NCI-H748 (cell line): ENCODE data around the gene TUBE1.
"Not testable (repeated sequence)": the region's sequence is repeated elsewhere in the genome, so short reads cannot be mapped to it uniquely, and the experiment has no call there.

Source experiments
- DNase-seq: peaks from one replicate; lab custom pipeline; 2025; ENCODE audit not compliant: unreplicated experiment; lab: John Stamatoyannopoulos, UW

TUBE1 gene

DNA sequence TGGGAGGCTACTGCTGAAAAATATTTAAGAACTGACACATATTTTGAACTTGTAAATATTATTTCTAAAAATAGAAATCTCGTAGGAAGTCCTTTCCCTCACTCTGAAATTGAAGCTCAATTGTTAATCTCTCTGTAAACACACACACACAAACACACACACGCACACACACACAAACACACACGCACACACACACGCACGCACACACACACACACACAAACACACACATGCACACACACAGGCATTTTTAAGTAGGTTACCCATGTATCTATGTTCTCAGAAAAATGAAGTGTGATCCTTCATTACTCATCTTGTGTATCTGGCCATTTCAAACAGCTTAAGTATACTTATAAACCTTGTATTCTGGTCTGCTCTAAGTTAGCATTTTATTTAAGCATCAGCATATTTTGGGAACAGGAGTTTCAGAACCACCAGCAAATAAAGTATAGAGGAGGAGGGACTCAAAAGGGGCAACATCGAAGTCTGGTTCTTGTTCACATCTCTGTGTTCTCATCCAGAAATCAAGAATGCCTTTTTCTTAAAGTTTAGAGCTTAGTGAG lies 21.8 kb downstream of the TUBE1 start:
- DNase-seq = no peak

DNA sequence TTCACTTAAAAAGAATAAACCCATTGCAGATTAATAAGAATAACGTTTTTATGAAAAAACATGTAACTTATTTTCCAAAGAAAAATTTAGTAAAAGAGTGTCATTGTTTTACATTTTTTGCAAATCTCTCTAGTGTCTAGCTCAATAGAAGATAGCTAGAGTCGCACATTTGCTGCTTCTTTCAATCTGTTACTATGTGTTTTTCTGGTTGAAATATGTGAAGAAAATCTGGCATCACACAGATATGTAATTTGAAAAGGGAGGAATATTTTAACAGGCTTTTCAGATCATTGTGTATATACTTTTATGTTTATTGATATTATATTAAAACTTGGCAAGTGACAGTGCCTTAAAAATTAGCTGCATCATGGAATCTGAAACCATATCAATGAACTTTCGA lies 24.3 kb downstream of the TUBE1 start:
- DNase-seq = no peak

DNA sequence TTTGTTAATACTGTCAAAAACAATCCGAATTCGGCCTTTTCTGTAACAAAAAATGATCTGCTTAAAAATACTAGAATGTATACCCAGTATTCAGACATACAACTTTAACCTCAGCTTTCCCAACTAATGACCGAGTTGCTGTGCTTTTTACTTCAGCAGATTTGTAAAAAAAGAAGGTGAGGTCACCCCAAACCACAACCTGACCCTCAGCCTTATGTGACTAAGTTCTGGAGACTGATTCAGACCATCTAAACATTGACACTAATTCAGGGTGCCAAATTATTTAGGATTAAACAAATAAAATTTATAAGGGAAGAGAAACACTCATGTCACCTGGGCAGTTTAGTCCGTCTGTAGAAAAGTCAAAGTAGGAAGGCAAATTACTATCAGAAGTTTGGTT lies 25.7 kb downstream of the TUBE1 start:
- no peak for DNase-seq

DNA sequence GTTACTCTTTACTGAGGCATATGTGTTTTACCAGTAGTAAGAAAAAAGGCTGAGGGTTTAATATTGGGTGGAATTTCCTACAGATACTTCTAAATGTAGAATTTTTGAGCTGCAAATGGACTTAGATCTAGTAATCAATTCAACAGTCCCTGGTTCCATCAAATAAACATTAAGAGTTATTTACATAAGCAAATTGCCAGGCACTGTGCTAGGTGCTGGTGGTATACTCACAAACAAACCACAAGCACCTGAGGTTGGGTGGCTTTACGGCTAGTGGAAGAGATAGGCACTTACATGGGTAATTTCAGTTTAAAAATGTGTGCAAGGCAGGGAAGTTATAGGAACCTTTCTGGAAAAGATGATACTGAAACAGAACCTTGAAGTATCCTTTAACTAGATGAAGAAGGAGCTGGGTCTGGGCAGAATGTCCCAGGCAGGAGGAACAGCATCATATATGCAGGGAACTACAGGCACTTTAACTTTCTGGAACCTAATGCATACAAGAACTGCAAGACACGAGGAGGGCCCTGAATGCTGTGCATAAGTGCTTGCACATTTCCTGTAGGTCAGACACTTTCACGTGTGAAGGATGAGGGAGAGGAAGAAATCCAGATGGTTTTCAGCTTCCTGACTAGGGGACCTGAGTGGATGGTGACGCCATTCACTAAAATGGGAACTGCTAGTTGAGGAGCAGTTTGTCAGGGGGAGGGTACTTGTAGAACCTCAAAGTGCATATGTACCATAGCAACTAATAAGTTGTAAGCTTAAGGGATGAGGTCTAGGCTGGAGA lies 28.8 kb downstream of the TUBE1 start:
- DNase-seq = no peak

DNA sequence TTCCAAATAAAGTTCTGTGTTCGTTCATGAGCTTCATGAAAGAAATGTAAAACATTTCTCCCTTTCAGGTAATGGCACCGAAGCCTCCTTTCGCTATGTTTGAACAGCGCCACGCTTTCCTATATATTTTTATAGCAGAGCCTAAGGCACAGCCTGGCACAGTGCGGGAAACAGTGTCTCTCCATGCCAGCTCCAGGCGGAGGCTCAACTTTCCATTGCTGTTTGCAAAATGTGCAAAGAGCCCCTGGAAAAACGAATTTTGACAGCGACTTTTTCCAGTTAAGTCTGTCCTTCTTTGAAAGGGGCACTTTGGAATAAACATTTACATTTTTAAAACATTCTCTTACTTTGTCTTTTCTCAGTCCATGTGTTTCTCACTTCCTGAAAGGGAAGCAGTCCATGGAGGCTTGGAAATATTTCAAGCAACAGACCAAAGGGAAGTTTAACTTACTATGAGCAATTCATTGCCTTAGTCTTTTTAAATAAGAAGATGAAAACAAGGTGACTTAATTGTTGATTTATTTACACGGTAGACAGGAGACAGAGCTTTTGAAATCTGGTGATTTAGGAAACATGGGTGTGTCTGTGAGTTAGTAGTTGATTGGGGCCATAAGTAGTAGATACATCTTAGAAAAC lies 32.6 kb downstream of the TUBE1 start:
- no peak for DNase-seq

DNA sequence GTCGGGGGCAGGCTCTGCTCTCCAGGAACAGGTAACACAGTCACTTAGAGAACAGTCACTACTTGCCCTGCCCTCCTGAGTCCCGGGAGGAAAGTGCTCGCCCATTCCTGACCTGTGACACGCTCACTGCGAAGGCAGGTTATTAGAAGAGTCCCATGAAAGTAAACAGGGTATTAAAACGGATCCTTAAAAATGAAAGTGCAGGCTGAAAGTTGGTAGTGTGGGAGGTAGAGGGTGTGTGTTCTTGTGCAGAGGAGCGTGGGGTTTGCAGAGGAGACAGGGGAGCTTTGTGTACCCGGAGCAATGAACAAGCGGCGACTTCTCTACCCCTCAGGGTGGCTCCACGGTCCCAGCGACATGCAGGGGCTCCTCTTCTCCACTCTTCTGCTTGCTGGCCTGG lies 33.3 kb downstream of the TUBE1 start, which contains the start of gene CCN6:
CCN6 (plus strand) TSS at position 104 of the 400 bp plus-strand sequence; CDS start at position 358, 254 bp downstream.
- DNase-seq = no peak

DNA sequence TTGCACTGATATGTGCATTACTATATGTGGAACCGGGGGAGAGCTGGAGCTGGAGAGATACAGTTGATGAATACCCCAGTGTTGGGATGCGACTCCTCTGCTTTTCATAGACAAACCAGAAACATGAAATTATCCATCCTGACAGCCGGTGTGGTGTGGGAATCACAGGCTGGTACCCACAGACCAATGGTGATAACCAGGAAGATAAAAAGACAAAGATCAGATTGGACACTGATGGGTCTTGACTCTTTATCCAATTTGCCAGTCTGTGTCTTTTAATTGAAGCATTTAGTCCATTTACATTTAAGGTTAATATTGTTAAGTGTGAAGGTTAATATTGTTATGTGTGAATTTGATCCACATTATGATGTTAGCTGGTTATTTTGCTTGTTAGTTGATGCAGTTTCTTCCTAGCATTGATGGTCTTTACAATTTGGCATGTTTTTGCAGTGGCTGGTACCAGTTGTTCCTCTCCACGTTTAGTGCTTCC lies 36.0 kb downstream of the TUBE1 start:
- DNase-seq = not testable (repeated sequence)

DNA sequence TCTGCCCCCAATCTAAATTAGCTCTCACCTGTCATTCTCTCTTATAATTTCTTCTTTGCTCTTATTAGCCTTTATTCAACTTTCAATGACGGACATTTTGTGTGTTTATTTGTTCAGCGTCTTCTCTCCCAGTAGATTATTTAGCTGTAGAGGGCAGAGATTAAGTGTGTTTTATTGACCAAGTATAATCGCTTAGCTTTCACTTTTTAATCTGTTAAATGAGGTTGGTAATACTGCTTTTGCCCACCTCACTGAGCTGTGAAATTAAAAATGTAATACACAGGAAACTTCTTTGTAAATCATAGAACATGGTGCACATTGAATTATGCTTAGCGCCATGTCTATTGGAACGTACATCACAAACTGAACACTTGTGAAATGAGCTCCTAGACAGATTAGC lies 36.9 kb downstream of the TUBE1 start:
- DNase-seq = no peak

DNA sequence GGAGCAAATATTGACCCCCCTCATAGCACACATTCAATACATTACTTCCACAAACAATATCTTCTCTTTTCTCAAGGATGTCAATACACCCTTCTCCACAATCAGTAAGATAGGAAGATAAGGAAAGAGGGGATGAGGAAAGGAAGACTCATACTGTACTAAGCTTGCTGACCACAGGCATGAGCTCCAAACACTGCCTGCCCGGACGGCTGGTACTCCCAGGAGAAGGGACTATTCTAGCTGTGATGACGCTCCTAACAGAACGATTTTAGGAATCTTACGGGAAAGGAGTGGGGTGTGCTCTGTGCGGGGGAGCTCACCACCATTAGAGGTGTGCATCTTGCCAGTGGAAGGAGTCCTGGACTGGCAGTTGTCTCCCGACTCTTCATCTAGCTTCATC lies 37.3 kb downstream of the TUBE1 start:
- no peak for DNase-seq

DNA sequence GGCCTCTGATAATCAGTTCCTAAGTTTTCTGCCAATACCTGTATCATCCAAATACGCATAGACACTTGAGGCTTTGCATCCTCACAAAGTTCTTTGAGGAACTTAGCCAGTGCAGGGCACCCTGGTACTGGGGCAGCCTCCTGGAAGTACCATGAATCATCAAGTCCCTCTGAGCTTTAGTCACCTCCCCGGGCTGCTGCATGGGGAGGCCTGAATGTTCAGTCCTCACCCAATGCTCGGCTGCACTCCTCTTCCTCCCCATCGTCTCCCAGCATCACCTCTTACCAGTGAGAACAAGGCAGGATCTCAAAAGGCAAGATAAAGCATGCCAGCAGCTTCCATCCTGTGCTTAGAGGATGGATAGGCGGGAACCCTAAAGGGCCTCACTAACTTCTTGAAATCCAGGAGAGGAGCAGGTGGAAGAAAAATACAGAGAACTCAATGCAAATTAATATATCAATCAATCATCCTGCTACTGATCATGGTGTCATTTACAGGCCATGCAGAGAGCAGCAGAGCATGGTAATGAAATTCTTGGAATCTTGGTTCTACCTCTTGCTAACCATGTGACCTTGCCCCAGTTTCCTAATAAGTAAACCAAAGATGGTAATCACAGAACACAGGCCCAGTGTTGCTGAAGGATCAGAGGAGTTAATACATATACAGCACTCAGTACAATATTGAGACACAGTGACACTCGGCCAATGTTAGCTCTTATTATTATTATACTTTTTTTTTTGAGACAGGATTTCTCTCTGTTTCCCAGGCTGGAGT lies 38.1 kb downstream of the TUBE1 start:
- DNase-seq = no peak

DNA sequence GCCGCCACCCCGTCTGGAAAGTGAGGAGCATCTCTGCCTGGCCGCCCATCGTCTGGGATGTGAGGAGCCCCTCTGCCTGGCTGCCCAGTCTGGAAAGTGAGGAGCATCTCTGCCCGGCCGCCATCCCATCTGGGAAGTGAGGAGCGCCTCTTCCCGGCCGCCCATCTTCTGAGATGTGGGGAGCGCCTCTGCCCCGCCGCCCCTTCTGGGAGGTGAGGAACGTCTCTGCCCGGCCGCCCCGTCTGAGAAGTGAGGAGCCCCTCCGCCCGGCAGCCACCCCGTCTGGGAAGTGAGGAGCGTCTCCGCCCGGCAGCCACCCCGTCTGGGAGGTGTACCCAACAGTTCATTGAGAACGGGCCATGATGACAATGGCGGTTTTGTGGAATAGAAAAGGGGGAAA lies 39.8 kb downstream of the TUBE1 start:
- DNase-seq = not testable (repeated sequence)

DNA sequence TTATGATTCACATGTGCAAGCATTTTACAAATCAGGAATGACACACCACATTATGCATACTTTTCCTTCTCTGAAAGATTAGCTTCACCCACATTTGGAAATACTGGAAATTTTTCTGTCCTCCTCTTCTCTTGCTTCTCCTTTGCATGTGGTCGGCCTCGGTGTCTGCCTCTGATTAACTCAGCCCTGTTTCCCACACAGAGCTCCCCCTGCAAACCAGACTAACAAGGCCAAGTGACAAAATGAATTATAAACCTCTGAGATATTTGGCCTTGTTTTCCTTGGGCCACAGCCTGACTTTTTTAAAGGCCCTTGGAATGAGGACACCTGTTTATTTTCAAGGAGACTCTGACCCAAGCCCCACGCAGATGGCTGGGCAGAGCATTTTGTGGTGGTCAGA lies 42.4 kb downstream of the TUBE1 start:
- DNase-seq = no peak

DNA sequence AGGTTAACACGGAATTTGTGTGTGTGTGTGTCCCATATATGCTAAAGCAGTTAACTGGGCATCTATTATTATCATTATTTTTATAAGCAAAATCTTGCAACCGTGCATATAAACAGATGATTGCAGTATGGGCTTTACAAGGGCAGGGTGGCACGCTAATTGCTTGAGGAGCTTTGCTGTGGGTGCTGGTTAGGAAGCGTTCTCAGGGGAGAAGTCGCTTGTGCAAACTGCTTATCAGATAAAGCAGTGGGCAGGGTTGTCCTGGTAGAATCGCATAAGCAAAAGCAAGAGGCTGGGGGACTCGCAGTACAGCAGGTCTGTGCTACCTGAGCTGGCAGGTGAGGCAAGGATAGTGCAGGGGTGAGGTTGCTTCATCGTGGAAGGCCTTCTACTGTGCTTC lies 43.1 kb downstream of the TUBE1 start:
- no peak for DNase-seq

DNA sequence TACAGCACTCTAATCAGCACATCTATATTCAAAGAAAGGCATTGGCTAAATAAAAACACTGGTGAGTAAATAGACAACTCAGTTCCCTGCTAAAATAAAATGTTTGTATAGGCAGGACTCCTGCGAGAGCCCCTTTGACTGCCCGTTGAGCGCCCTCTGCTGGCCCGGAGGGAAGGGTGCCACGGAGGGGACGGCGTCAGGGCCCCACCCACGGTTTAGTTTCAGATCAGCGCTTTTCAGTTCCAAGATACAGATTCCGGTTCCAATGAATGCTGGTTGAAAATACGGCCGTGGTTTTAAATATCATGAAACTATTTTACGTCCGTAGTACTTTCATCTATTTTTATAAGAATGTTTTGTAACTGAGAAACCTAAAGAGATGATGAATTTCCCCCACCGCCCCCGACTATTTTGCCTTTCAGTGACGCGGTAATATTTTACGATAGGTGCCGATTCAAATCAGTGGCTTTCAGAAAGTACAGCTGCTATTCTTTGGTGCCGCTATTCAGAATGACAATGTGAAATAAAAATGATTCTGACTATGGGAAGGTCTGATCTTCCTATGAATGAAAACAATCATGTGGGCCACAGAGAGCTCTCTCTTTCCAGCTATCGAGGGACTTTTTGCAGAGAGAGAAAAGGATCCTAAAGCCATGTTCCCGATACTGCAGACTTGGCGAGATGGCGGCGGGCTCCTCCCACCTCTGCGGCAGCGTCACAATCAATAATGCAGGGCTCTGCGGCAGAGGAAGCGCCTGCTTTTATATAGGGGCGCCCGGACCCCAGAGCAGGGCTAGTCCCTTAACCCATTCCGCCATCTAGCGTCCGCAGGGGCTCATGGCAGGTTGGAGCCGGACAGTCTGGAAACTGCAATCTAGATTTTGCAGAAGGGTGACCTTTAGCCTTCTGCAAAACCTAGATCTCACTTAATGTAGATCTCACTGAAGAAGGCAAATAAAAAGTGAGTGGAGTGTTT lies 44.0 kb downstream of the TUBE1 start:
- peak; percentile 96 for DNase-seq

DNA sequence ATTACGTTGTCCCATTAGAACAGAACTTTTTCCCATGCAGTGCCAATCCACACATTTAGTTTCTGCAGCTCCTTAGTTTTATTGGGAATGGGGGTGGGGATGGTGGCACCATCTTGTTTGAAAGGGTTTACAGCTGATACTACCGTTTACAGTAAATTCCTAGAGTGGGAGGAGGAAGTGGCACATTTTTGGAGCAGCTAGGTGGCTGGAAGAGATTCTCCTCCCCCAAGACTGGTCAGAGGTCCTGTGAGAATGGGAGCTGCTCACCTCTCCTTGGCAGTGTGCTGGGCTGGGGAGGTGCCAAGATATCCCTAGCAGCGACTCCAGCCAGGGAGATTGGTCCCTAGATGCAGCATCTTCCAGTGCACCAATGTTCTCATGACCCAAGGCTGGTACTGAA lies 45.7 kb downstream of the TUBE1 start:
- DNase-seq = no peak

DNA sequence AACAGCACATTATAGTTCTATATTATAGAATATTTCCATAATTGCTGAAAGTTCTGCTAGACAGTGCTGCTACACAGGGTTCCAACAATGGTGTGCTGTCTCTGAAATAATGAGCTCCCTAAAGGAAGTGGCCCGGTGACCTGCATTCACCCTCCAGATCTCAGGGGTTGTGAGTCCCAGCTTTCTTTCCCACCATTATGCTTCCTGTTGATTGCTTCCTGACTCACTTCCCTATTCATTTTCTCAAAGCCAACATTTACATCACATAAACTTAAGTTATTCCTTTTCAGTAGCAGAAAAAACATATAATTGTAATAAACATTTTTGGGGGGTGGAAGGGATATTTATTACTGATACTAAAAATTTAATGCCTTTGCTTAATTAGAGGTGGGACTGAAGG lies 46.3 kb downstream of the TUBE1 start:
- DNase-seq = no peak

DNA sequence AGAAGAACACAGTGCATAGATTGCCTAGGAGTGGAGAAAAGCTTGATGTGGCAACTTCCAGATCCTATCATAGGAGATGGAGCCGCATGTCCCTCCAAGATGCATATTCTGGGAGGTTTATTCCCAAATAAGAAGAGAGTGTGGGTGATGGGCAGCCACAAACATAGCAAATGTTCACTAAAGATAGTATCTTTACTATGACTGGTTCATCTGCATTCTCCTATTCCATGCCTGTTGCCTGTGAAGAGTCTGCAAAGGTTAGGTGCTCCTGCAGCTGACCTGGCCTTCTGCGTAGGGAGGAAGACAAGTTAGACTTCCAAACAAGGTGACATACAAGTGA lies 47.9 kb downstream of the TUBE1 start:
- no peak for DNase-seq

DNA sequence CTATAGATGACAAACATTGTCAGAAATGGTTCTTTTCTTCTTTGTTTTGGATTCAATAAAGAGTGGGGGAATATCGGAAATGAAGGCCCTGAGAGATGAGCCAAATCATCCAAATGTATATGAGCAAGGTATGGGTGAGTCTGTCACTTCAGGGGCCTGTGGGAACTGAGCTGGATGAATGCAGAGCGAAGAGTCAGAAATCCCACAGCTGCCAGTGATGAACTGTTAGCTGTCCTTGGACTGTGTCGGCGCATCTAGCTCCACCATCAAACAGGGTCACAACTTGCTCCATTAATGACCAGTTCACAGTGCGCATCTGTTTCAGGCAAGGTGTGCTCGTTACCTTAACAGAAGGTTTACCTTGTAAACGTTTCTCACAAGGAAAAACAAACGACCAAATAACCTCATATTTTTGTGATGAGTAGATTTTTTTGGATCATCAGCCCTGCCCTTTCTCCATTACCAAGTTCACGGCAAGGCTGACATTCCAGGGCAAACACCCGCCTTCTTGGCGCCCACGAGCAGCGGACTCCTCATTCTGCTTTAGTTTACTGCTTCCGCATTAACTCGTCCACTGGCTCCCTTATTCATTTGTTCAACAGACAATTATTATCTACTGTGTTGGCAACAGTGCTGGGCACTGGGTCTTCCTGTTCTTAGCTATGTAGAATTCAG lies 48.4 kb downstream of the TUBE1 start:
- no peak for DNase-seq

DNA sequence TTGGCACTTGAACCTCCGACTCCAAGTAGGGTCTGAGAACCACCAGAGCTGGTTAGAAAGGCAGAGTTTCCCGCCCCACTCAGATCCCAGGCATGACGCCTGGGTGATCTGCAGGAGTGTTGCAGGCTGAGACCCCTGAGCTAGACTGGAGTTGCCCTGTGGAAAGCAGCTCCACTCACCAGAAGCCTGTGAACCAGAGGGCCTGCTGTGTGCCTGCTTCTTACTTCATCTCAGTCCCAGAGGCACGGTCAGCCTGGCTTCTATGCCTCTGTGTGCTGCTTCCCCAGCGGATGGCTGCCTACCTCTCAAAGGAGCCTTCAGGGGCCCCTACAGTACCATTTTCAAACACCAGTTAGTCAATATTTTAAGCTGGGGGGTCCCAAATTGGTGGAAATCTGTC lies 49.0 kb downstream of the TUBE1 start:
- DNase-seq = no peak

DNA sequence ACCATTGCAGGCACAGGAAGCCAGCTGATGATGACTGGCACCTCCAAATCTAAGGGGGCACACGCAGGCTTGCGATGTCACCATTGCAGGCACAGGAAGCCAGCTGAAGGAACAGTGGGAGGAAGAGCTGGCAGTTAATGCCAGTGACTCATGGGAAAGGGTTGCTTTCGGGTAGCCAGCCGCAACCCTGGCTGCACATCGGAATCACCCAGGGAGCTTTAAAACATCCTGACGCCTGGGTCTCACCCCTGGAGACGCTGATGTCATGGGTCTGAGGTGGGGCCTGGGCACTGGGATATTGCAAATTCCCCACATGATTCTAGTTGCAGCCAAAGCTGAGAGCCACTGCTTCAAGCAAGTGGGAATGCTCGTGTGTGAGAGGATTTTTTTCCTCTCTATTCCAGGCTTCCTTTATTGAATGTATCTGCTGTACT lies 49.5 kb downstream of the TUBE1 start:
- no peak for DNase-seq
